ENCODE measurements around the gene PCDHB2. TPM values are rescaled to one million over a fixed set of nuclear protein-coding genes. Genes with fewer than 3 reads are reported as not detected.

Gene PCDHB2
- 12.8 TPM for total RNA-seq (2021; ENCODE audit: unreplicated experiment)
- 14.8 TPM for polyA plus RNA-seq (2012; ENCODE audit: insufficient read length)
- percentile 63 among the genes with signal in this experiment for Bru-seq, nascent RNA
- BruChase-seq, experiment 1, labeled RNA remaining after a 2-hour chase = percentile 80 among the genes with signal in this experiment
- percentile 87 among the genes with signal in this experiment for BruChase-seq, experiment 2, labeled RNA remaining after a 6-hour chase
- long read RNA-seq, full-length matches to known transcripts = 22 of 23 reads
- long read RNA-seq, partial matches to known transcripts = 0 of 23 reads
- long read RNA-seq, other reads (novel, unspliced or antisense) = 1 of 23 reads

DNA sequence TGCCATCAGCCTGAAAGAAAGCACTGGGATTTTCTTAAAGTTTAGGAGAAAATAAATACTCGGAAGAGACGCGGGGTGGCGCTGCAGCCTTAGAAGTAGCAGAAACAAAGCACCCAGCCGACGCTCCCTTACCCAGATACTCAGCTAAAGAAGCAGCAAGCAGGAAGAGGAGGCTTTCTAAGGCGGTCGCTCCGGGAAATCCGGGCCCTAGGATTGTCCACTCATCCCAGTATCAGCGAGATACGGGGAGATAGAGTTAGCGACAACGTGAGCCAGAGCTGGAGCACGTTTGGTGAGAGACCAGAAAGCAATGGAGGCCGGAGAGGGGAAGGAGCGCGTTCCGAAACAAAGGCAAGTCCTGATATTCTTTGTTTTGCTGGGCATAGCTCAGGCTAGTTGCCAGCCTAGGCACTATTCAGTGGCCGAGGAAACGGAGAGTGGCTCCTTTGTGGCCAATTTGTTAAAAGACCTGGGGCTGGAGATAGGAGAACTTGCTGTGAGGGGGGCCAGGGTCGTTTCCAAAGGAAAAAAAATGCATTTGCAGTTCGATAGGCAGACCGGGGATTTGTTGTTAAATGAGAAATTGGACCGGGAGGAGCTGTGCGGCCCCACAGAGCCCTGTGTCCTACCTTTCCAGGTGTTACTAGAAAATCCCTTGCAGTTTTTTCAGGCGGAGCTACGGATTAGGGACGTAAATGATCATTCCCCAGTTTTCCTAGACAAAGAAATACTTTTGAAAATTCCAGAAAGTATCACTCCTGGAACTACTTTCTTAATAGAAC, at the start of gene PCDHB2:
Gene PCDHB2 (plus strand): TSS at position 135 of the 782 bp plus-strand sequence. CDS start 176 bp downstream, at position 311.
- Histone ChIP-seq H3K27ac (ENCODE audit: low read length) (peak within 1 kb of the TSS; percentile 92), H3K4me1 (ENCODE audit: control insufficient read depth, insufficient read depth, low read length) (peaks cover 10% of the 10 kb centered on the region), H3K9me3 (ENCODE audit: control insufficient read depth, insufficient read depth, low read depth, low read length) (peaks cover 4% of the 10 kb centered on the region; the same call in 1 of the 2 replicates), H3K4me3 (ENCODE audit: low read depth in 2 of 2, low read length in 2 of 2) (peak within 1 kb of the TSS; percentile 79 to 86), H3K27me3 (ENCODE audit: control insufficient read depth, insufficient read depth, low read length) (no peaks in the 10 kb centered on the region; the same call in none of the 2 replicates), H3K36me3 (ENCODE audit: control insufficient read depth, insufficient read depth, low read length) (no peaks in the 10 kb centered on the region)
- intact Hi-C loops (cut with micrococcal nuclease; ENCODE audit: unreplicated experiment) = loop anchor here (5.0 kb wide), 1 partner anchor 83 kb away; the partner anchor contains the start of gene PCDHB8
- TSS peak; percentile 75 for BruUV-seq (replicated peaks)
- DNase-seq (ENCODE audit: low read depth, low spot score) = no peak
- in situ Hi-C loops (cut with HindIII; ENCODE audit: low pct_unique_long_range_greater_than_20kb, low sequenced_read_pairs) = loop anchor here (25.0 kb wide), 1 partner anchor 93 kb away; the partner anchor contains the start of genes PCDHB10, PCDHB11, PCDHB16 and PCDHB8
- CTCF ChIA-PET = interaction anchor here (0.6 to 1.8 kb wide), 16 partner anchors 10 to 352 kb away, joined by 3 to 10 read pairs (median 4); partner anchors contain the start of genes PCDHB14, PCDHB7, PCDHB9 and PCDHGB7
- peak; percentile 98 for ATAC-seq
- peak; percentile 54; the same call in 1 of the 2 replicates for TF ChIP-seq TCF7L2 (IDR thresholded peaks at IDR 0.05; ENCODE audit: low read depth, low read length)
- TF ChIP-seq POLR2AphosphoS5 (IDR thresholded peaks at IDR 0.05; ENCODE audit: low read depth, low read length) = peak; percentile 61
- TF ChIP-seq SIN3A (IDR thresholded peaks at IDR 0.05; ENCODE audit: borderline replicate concordance, insufficient read depth, low read depth, low read length) = no peak
- TF ChIP-seq, protein P1, sequence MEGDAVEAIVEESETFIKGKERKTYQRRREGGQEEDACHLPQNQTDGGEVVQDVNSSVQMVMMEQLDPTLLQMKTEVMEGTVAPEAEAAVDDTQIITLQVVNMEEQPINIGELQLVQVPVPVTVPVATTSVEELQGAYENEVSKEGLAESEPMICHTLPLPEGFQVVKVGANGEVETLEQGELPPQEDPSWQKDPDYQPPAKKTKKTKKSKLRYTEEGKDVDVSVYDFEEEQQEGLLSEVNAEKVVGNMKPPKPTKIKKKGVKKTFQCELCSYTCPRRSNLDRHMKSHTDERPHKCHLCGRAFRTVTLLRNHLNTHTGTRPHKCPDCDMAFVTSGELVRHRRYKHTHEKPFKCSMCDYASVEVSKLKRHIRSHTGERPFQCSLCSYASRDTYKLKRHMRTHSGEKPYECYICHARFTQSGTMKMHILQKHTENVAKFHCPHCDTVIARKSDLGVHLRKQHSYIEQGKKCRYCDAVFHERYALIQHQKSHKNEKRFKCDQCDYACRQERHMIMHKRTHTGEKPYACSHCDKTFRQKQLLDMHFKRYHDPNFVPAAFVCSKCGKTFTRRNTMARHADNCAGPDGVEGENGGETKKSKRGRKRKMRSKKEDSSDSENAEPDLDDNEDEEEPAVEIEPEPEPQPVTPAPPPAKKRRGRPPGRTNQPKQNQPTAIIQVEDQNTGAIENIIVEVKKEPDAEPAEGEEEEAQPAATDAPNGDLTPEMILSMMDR (IDR thresholded peaks at IDR 0.05) = peak; percentile 90
- TF ChIP-seq, protein P2, sequence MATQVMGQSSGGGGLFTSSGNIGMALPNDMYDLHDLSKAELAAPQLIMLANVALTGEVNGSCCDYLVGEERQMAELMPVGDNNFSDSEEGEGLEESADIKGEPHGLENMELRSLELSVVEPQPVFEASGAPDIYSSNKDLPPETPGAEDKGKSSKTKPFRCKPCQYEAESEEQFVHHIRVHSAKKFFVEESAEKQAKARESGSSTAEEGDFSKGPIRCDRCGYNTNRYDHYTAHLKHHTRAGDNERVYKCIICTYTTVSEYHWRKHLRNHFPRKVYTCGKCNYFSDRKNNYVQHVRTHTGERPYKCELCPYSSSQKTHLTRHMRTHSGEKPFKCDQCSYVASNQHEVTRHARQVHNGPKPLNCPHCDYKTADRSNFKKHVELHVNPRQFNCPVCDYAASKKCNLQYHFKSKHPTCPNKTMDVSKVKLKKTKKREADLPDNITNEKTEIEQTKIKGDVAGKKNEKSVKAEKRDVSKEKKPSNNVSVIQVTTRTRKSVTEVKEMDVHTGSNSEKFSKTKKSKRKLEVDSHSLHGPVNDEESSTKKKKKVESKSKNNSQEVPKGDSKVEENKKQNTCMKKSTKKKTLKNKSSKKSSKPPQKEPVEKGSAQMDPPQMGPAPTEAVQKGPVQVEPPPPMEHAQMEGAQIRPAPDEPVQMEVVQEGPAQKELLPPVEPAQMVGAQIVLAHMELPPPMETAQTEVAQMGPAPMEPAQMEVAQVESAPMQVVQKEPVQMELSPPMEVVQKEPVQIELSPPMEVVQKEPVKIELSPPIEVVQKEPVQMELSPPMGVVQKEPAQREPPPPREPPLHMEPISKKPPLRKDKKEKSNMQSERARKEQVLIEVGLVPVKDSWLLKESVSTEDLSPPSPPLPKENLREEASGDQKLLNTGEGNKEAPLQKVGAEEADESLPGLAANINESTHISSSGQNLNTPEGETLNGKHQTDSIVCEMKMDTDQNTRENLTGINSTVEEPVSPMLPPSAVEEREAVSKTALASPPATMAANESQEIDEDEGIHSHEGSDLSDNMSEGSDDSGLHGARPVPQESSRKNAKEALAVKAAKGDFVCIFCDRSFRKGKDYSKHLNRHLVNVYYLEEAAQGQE (IDR thresholded peaks at IDR 0.05; ENCODE audit: insufficient read depth in 1 of 2, low read depth in 2 of 2, low read length in 1 of 2) = no peak
- POLR2A ChIA-PET = interaction anchor here (0.5 kb wide), 1 partner anchor 338 kb away, joined by 9 read pairs; no protein-coding TSS in a partner anchor

DNA sequence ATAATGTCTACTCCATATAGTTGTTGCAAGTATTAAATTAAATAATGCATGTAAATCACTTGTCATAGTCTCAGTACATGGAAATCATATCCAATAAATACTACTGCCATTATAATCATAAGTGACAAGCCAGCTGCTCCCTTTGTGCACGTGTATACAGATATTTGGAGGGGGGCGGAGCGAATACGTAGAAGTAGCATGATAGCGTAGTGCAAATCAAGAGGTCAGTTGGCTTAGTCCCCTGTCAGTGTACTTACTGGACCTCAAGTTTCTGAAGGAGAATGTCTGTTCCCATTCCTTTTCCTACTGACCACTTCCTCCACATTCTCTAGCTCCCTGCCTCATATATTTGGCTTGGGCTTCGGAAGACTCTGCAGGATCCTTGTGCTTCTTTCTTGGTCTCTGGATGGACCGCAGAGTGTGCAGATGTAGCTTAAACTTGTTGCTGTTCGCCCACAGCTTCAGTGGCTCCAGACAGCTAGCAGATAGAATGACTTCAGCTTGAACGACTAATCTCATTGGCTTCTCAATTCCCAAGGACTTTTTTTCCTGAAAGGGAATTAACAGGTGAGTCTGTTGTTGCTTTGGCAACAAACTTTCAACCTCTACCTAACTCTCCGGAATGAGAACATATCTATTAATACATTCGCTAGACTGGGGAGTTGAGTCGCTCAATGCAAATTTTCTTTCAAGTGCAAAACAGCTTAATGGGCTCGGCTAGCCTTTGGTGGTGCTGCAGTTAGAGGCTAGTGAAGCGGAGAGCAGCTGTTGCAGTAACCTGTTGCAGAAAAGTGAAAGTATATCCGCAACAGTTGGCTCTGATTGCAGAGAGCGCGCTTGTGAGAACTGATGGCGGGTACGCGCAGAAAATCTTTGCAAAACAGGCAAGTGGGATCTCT, 43.5 kb upstream of the PCDHB2 start, which contains the start of gene PCDHB1:
Gene PCDHB1 (plus strand): TSS at position 753 of the 899 bp plus-strand sequence. CDS start 97 bp downstream, at position 850.
- Histone ChIP-seq H3K27me3 (ENCODE audit: control insufficient read depth, insufficient read depth, low read length) (peaks cover 2% of the 10 kb centered on the region; the same call in 1 of the 2 replicates), H3K4me3 (ENCODE audit: low read depth in 2 of 2, low read length in 2 of 2) (peak within 1 kb of the TSS; percentile 43 to 67), H3K4me1 (ENCODE audit: control insufficient read depth, insufficient read depth, low read length) (no peaks in the 10 kb centered on the region), H3K9me3 (ENCODE audit: control insufficient read depth, insufficient read depth, low read depth, low read length) (no peaks in the 10 kb centered on the region), H3K27ac (ENCODE audit: low read length) (no peak within 1 kb of the TSS), H3K36me3 (ENCODE audit: control insufficient read depth, insufficient read depth, low read length) (no peaks in the 10 kb centered on the region)
- ChIA-PET CTCF (no interaction called here), POLR2A (interaction anchor here (0.6 kb wide), 2 partner anchors 32 to 181 kb away, joined by 3 to 4 read pairs; no protein-coding TSS in a partner anchor)
- no peak for DNase-seq (ENCODE audit: low read depth, low spot score)
- no TSS peak for BruUV-seq (replicated peaks)
- TF ChIP-seq, protein P1 (IDR thresholded peaks at IDR 0.05) = no peak
- no peak for TF ChIP-seq POLR2AphosphoS5 (IDR thresholded peaks at IDR 0.05; ENCODE audit: low read depth, low read length)
- ATAC-seq = peak; percentile 81
- in situ Hi-C loops (cut with HindIII; ENCODE audit: low pct_unique_long_range_greater_than_20kb, low sequenced_read_pairs) (no loop called here), intact Hi-C loops (cut with micrococcal nuclease; ENCODE audit: unreplicated experiment) (no loop called here)
